ENCODE results near the gene CBY2. TPM values are rescaled to one million over a fixed set of nuclear protein-coding genes. Genes with fewer than 3 reads are reported as not detected.
"Not testable (repeated sequence)": the region's sequence is repeated elsewhere in the genome, so short reads cannot be mapped to it uniquely, and the experiment has no call there.

CBY2 gene
- total and polyA plus RNA-seq, 4 donors: not detected

GRCh38 chr13:45756498-45756897 is 54.4 kb downstream of the CBY2 start:
- not testable (repeated sequence) for H3K9me3 ChIP-seq (ENCODE audit: control insufficient read depth, insufficient read depth, low read length); DNase-seq (ENCODE audit: low read depth in 4 of 6, low spot score in 6 of 6); H3K4me3 ChIP-seq (ENCODE audit: low read depth, low read length); H3K36me3 ChIP-seq (ENCODE audit: control insufficient read depth, insufficient read depth, low read length); H3K4me1 ChIP-seq (ENCODE audit: control insufficient read depth, insufficient read depth, low read length); H3K27me3 ChIP-seq (ENCODE audit: control insufficient read depth, insufficient read depth, low read length); H3K27ac ChIP-seq (ENCODE audit: low read depth, low read length)
- WGBS (ENCODE audit: insufficient coverage): no CpG with 5 or more reads among the region's 1 CpG

- not testable (repeated sequence) for H3K27me3 ChIP-seq (ENCODE audit: control insufficient read depth, insufficient read depth, low read length); DNase-seq (ENCODE audit: low read depth in 4 of 6, low spot score in 6 of 6); H3K27ac ChIP-seq (ENCODE audit: low read depth, low read length); H3K9me3 ChIP-seq (ENCODE audit: control insufficient read depth, insufficient read depth, low read length); H3K4me1 ChIP-seq (ENCODE audit: control insufficient read depth, insufficient read depth, low read length); H3K4me3 ChIP-seq (ENCODE audit: low read depth, low read length); H3K36me3 ChIP-seq (ENCODE audit: control insufficient read depth, insufficient read depth, low read length)
- WGBS (ENCODE audit: insufficient coverage): 80% methylated on average over 1 of the region's 3 CpGs
Observed at GRCh38 chr13:45757589-45757988, 55.5 kb downstream of the CBY2 start.

- H3K36me3 ChIP-seq (ENCODE audit: control insufficient read depth, insufficient read depth, low read length): no peaks in the 10 kb centered on the region
- no peak for DNase-seq (ENCODE audit: low read depth in 4 of 6, low spot score in 6 of 6)
- no peaks in the 10 kb centered on the region for H3K4me1 ChIP-seq (ENCODE audit: control insufficient read depth, insufficient read depth, low read length)
- no peak overlapping the region for H3K4me3 ChIP-seq (ENCODE audit: low read depth, low read length)
- WGBS (ENCODE audit: insufficient coverage): 74% methylated on average over 3 of the region's 4 CpGs
- H3K27me3 ChIP-seq (ENCODE audit: control insufficient read depth, insufficient read depth, low read length): no peaks in the 10 kb centered on the region
- H3K9me3 ChIP-seq (ENCODE audit: control insufficient read depth, insufficient read depth, low read length): no peaks in the 10 kb centered on the region
- H3K27ac ChIP-seq (ENCODE audit: low read depth, low read length): no peak overlapping the region
Observed at GRCh38 chr13:45763419-45763818, 61.3 kb downstream of the CBY2 start.

Small RNA genes within 50 kb of the gene (small RNA-seq; reads per million reads assigned to genes)
- not detected for gene RF00017 (ENCODE audit: low replicate concordance)

Other genes with a start within 250 kb of the CBY2 start
- 10 to 100 TPM; 35.6 to 44.5 TPM for gene COG3, start 237.4 kb upstream of the CBY2 start, total RNA-seq
- gene COG3, start 237.4 kb upstream of the CBY2 start, polyA plus RNA-seq (ENCODE audit: insufficient read length in 2 of 2): 10 to 100 TPM; 21.6 to 24.7 TPM
- gene ERICH6B, start 86.6 kb upstream of the CBY2 start, total RNA-seq: under 1 TPM in 1 of 2 donors, not detected in 1; 0.39 TPM
- 1 to 10 TPM; 2.8 to 4.7 TPM for gene ERICH6B, start 86.6 kb upstream of the CBY2 start, polyA plus RNA-seq (ENCODE audit: insufficient read length in 2 of 2)
- 10 to 100 TPM in 1 of 2 donors, 1 to 10 TPM in 1; 3.5 to 11.5 TPM for gene SIAH3, start 149.4 kb downstream of the CBY2 start, total RNA-seq
- 10 to 100 TPM; 13.3 to 15.1 TPM for gene SIAH3, start 149.4 kb downstream of the CBY2 start, polyA plus RNA-seq (ENCODE audit: insufficient read length in 2 of 2)